NCI-H2107 treated with DMSO at 0.1 percent for 48 hours (cell line): Measurements from ENCODE around the gene TBC1D3B.
"Not testable (repeated sequence)": the region's sequence is repeated elsewhere in the genome, so short reads cannot be mapped to it uniquely, and the experiment has no call there.

Experiments
- DNase-seq: peaks from one replicate; lab custom pipeline; 2025; ENCODE audit not compliant: unreplicated experiment; lab: John Stamatoyannopoulos, UW

TBC1D3B gene

GRCh38 chr17:36131421-36131820 lies 45.0 kb downstream of the TBC1D3B start:
- peak; percentile 6 for DNase-seq

- no peak for DNase-seq
Measured at GRCh38 chr17:36130346-36130745, 46.1 kb downstream of the TBC1D3B start.

GRCh38 chr17:36129616-36130015 lies 46.8 kb downstream of the TBC1D3B start:
- no peak for DNase-seq

GRCh38 chr17:36128411-36128978 lies 47.9 kb downstream of the TBC1D3B start:
- DNase-seq, result no peak

- no peak for DNase-seq
Measured at GRCh38 chr17:36127911-36128310, 48.5 kb downstream of the TBC1D3B start.

GRCh38 chr17:36127199-36127893 lies 49.1 kb downstream of the TBC1D3B start:
- DNase-seq, result no peak

GRCh38 chr17:36124879-36125824 lies 51.3 kb downstream of the TBC1D3B start:
- no peak for DNase-seq

- DNase-seq, result no peak
Measured at GRCh38 chr17:36123431-36123830, 53.0 kb downstream of the TBC1D3B start.

GRCh38 chr17:36121099-36121498 lies 55.3 kb downstream of the TBC1D3B start:
- DNase-seq, result not testable (repeated sequence)

GRCh38 chr17:36120221-36120620 lies 56.2 kb downstream of the TBC1D3B start:
- DNase-seq, result no peak

- DNase-seq, result no peak
Measured at GRCh38 chr17:36118477-36119353, 57.7 kb downstream of the TBC1D3B start.

- no peak for DNase-seq
Measured at GRCh38 chr17:36117505-36118382, 58.7 kb downstream of the TBC1D3B start.
